Vagina (tissue), 2 donors: ENCODE results near the gene WBP11. TPM values are rescaled to one million over a fixed set of nuclear protein-coding genes. Genes with fewer than 3 reads are reported as not detected.
A peak's percentile ranks its signal among the peaks of the same experiment; 100 is the strongest.

ENCODE experiments used
- DNase-seq, 2 donors: peaks; one replicate each; pipeline ENCODE4 v3.0.0-alpha.2; 2017; ENCODE audit errors: extremely low spot score in 2 of 2
- H3K27ac ChIP-seq: fragments of 200-600 bp; sonication (generic); one replicate; pipeline ENCODE4 v1.5.1; 2019
- H3K27me3 ChIP-seq: fragments of 200-600 bp; sonication (generic); one replicate; pipeline ENCODE4 v1.5.1; 2019
- H3K36me3 ChIP-seq, 2 donors: fragments of 200-600 bp; sonication (generic); one replicate each; pipeline ENCODE4 v1.5.1; 2017 to 2019
- H3K4me1 ChIP-seq: fragments of 200-600 bp; sonication (generic); one replicate; pipeline ENCODE4 v1.5.1; 2019
- H3K4me3 ChIP-seq, 2 donors: fragments of 200-600 bp; sonication (generic); 1 replicate in 1 of 2; 2 replicates in 1 of 2; pipeline ENCODE4 v1.5.1; 2016 to 2019
- H3K9me3 ChIP-seq: fragments of 200-600 bp; sonication (generic); one replicate; pipeline ENCODE4 v1.5.1; 2019
- CTCF ChIP-seq, 3 experiments: fragments of 450-650 bp in 2 of 3; fragments of 200-600 bp in 1 of 3; sonication (generic) in 1 of 3; IDR thresholded peaks; one replicate each; pipeline ENCODE4 v1.5.1; 2017 to 2019; ENCODE audit warnings: antibody characterized with exemption in 3 of 3, mild to moderate bottlenecking in 2 of 3, moderate library complexity in 2 of 3
- POLR2A ChIP-seq, 2 donors: fragments of 450-650 bp; IDR thresholded peaks; one replicate each; pipeline ENCODE4 v1.6.1; 2017; ENCODE audit warnings: antibody characterized with exemption in 2 of 2, mild to moderate bottlenecking in 2 of 2, moderate library complexity in 2 of 2
- POLR2AphosphoS5 ChIP-seq, 2 donors: sonication (generic); formaldehyde crosslinking; IDR thresholded peaks; one replicate each; pipeline ENCODE4 v1.9.0; 2017; ENCODE audit warnings: antibody characterized with exemption in 2 of 2, mild to moderate bottlenecking in 2 of 2, low read depth in 1 of 2; ENCODE audit not compliant: insufficient read depth in 1 of 2
- intact Hi-C: fragments of 100-400 bp; cut with DNase I; formaldehyde crosslinking; loops from one replicate; pipeline ENCODE4 v1.15.1; 2023
- total RNA-seq: library from RNA; depleted of rRNA; stranded (reverse); fragments of >200 nt; gene quantifications from one replicate; pipeline ENCODE4 v1.2.3, GENCODE V29; 2016

WBP11 gene
- total RNA-seq, 1 donor from 2014 or later: 12.8 TPM

- no peaks in the 10 kb centered on the region for H3K36me3 ChIP-seq
- no peaks in the 10 kb centered on the region for H3K27me3 ChIP-seq
- intact Hi-C loops: no loop called here
- no peaks in the 10 kb centered on the region for H3K9me3 ChIP-seq
- H3K4me3 ChIP-seq: no peak overlapping the region
- no peak for TF ChIP-seq CTCF (IDR thresholded peaks at IDR 0.05)
- no peak for TF ChIP-seq POLR2A (IDR thresholded peaks at IDR 0.05)
- TF ChIP-seq POLR2AphosphoS5 (IDR thresholded peaks at IDR 0.05; ENCODE audit: insufficient read depth in 1 of 2, low read depth in 1 of 2): no peak
- no peak for DNase-seq
- H3K27ac ChIP-seq: no peak overlapping the region
- no peaks in the 10 kb centered on the region for H3K4me1 ChIP-seq
Observed at GRCh38 chr12:14810167-14810952, 7.1 kb upstream of the WBP11 start.

- Histone ChIP-seq H3K27me3 (no peaks in the 10 kb centered on the region), H3K4me1 (peaks cover 13% of the 10 kb centered on the region), H3K4me3 (peak overlapping the region; percentile 85 to 97), H3K36me3 (peaks cover 0 to 9% of the 10 kb centered on the region in 2 donors), H3K27ac (peak overlapping the region; percentile 68), H3K9me3 (no peaks in the 10 kb centered on the region)
- DNase-seq: no peak
- intact Hi-C loops: no loop called here
- TF ChIP-seq POLR2A (IDR thresholded peaks at IDR 0.05) (no peak), POLR2AphosphoS5 (IDR thresholded peaks at IDR 0.05; ENCODE audit: insufficient read depth in 1 of 2, low read depth in 1 of 2) (peak in 1 of 2 donors; percentile 4)
Observed at GRCh38 chr12:14803830-14804160, 517 bp upstream of the WBP11 start.

- peak overlapping the region; percentile 85 to 97 for H3K4me3 ChIP-seq
- TF ChIP-seq POLR2AphosphoS5 (IDR thresholded peaks at IDR 0.05; ENCODE audit: insufficient read depth in 1 of 2, low read depth in 1 of 2): no peak
- peaks cover 13% of the 10 kb centered on the region for H3K4me1 ChIP-seq
- intact Hi-C loops: no loop called here
- peak overlapping the region; percentile 91 for H3K27ac ChIP-seq
- DNase-seq: no peak
- peaks cover 0 to 19% of the 10 kb centered on the region in 2 donors for H3K36me3 ChIP-seq
- H3K9me3 ChIP-seq: no peaks in the 10 kb centered on the region
- H3K27me3 ChIP-seq: no peaks in the 10 kb centered on the region
Observed at GRCh38 chr12:14802721-14803010, 612 bp downstream of the WBP11 start.

GRCh38 chr12:14802247-14802646, 1.0 kb downstream of the WBP11 start:
- Histone ChIP-seq H3K9me3 (no peaks in the 10 kb centered on the region), H3K4me3 (peak overlapping the region; percentile 85 to 97), H3K4me1 (peaks cover 13% of the 10 kb centered on the region), H3K36me3 (peaks cover 0 to 23% of the 10 kb centered on the region in 2 donors), H3K27ac (peak overlapping the region; percentile 91), H3K27me3 (no peaks in the 10 kb centered on the region)
- no peak for DNase-seq
- intact Hi-C loops: no loop called here
- TF ChIP-seq POLR2A (IDR thresholded peaks at IDR 0.05) (no peak), CTCF (IDR thresholded peaks at IDR 0.05) (no peak), POLR2AphosphoS5 (IDR thresholded peaks at IDR 0.05; ENCODE audit: insufficient read depth in 1 of 2, low read depth in 1 of 2) (no peak)

- Histone ChIP-seq H3K36me3 (peaks cover 4 to 88% of the 10 kb centered on the region in 2 donors), H3K27me3 (no peaks in the 10 kb centered on the region), H3K4me3 (no peak overlapping the region), H3K27ac (no peak overlapping the region), H3K9me3 (no peaks in the 10 kb centered on the region), H3K4me1 (no peaks in the 10 kb centered on the region)
- intact Hi-C loops: no loop called here
- TF ChIP-seq CTCF (IDR thresholded peaks at IDR 0.05): no peak
- TF ChIP-seq POLR2A (IDR thresholded peaks at IDR 0.05): no peak
- no peak for DNase-seq
Observed at GRCh38 chr12:14795028-14795448, 8.2 kb downstream of the WBP11 start.

DNA sequence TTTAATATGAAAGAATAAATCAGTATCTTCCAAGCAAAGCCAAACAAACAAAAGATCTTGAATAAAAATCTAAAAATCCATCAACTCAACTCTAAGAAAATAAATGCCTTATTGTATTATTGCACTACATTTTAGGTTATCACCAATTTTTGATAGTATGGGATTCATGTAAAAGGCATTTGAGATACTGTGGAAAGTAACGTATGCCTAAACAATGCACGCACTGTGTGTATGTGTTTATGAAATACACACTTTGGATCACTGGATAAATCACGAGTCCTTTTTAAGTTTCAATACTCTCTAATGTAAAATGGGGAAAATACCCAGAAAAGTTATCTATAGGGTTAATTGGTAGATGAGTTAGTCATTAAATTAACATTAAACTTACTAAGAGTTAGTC, 17.7 kb downstream of the WBP11 start:
- Histone ChIP-seq H3K4me1 (no peaks in the 10 kb centered on the region), H3K27me3 (no peaks in the 10 kb centered on the region), H3K4me3 (no peak overlapping the region), H3K27ac (no peak overlapping the region), H3K36me3 (peaks cover 6 to 46% of the 10 kb centered on the region in 2 donors), H3K9me3 (no peaks in the 10 kb centered on the region)
- DNase-seq: no peak
- intact Hi-C loops: no loop called here
- no peak for TF ChIP-seq POLR2AphosphoS5 (IDR thresholded peaks at IDR 0.05; ENCODE audit: insufficient read depth in 1 of 2, low read depth in 1 of 2)
- TF ChIP-seq CTCF (IDR thresholded peaks at IDR 0.05): no peak
- TF ChIP-seq POLR2A (IDR thresholded peaks at IDR 0.05): no peak
